Measurements from ENCODE around the gene COL25A1.

- TF ChIP-seq CTCF (IDR thresholded peaks at IDR 0.05; ENCODE audit: poor library complexity) = no peak
- no peak for TF ChIP-seq EZH2phosphoT487 (IDR thresholded peaks at IDR 0.05; ENCODE audit: low read depth, severe bottlenecking, unreplicated experiment)
- no peak for TF ChIP-seq EZH2 (IDR thresholded peaks at IDR 0.05; ENCODE audit: borderline replicate concordance)
These were observed 36.2 kb downstream of the COL25A1 start for GRCh38 chr4:109266236-109266635.

Data from hepatocyte (in vitro differentiated cells).